NCI-H446 (cell line): ENCODE results near the gene NDUFA13.

Experiments used
- DNase-seq, 2 experiments: peaks; one replicate each; lab custom pipeline; 2025; lab: John Stamatoyannopoulos, UW

The NDUFA13 gene

GRCh38 chr19:19547674-19548336 lies 31.8 kb downstream of the NDUFA13 start:
- no peak for DNase-seq

GRCh38 chr19:19548915-19549759 lies 33.1 kb downstream of the NDUFA13 start:
- DNase-seq = no peak

GRCh38 chr19:19549804-19550464 lies 33.9 kb downstream of the NDUFA13 start:
- no peak for DNase-seq

GRCh38 chr19:19550485-19550929 lies 34.5 kb downstream of the NDUFA13 start:
- no peak for DNase-seq

GRCh38 chr19:19550972-19551852 lies 35.2 kb downstream of the NDUFA13 start:
- no peak for DNase-seq

- DNase-seq = no peak
These were observed 35.8 kb downstream of the NDUFA13 start for GRCh38 chr19:19551853-19552192.

- DNase-seq = no peak
These were observed 36.8 kb downstream of the NDUFA13 start for GRCh38 chr19:19552798-19553197.

- DNase-seq = no peak
These were observed 37.6 kb downstream of the NDUFA13 start for GRCh38 chr19:19553670-19554069.

- peak in 1 of 2 experiments; percentile 31 for DNase-seq
These were observed 38.3 kb downstream of the NDUFA13 start for GRCh38 chr19:19554074-19555023.

- DNase-seq = no peak
These were observed 42.0 kb downstream of the NDUFA13 start for GRCh38 chr19:19558055-19558454.

GRCh38 chr19:19558636-19559035 lies 42.6 kb downstream of the NDUFA13 start:
- DNase-seq = no peak

- no peak for DNase-seq
These were observed 43.9 kb downstream of the NDUFA13 start for GRCh38 chr19:19559931-19560330.

- DNase-seq = no peak
These were observed 46.1 kb downstream of the NDUFA13 start for GRCh38 chr19:19561946-19562664.

- no peak for DNase-seq
These were observed 46.8 kb downstream of the NDUFA13 start for GRCh38 chr19:19562665-19563347.

- DNase-seq = no peak
These were observed 47.4 kb downstream of the NDUFA13 start for GRCh38 chr19:19563348-19563848.

GRCh38 chr19:19566306-19566705 lies 50.3 kb downstream of the NDUFA13 start:
- DNase-seq = no peak

- no peak for DNase-seq
These were observed 51.4 kb downstream of the NDUFA13 start for GRCh38 chr19:19567391-19567790.

GRCh38 chr19:19568802-19569756 lies 53.1 kb downstream of the NDUFA13 start:
- no peak for DNase-seq
